Upper lobe of left lung (tissue), 4 donors: ENCODE measurements around the gene SHISA6.

Experiments used
- CTCF ChIP-seq, 6 experiments: fragments of 450-650 bp in 4 of 6; fragments of 200-600 bp in 2 of 6; sonication (generic) in 2 of 6; IDR thresholded peaks; one replicate each; pipeline ENCODE4 v1.5.1; 2016 to 2019; ENCODE audit warnings: antibody characterized with exemption in 6 of 6
- EP300 ChIP-seq, 4 donors: sonication (generic); formaldehyde crosslinking; IDR thresholded peaks; one replicate each; pipeline ENCODE4 v1.5.1; 2017; ENCODE audit warnings: antibody characterized with exemption in 4 of 4, control low read depth in 2 of 4
- POLR2A ChIP-seq, 4 donors: fragments of 450-650 bp; IDR thresholded peaks; one replicate each; pipeline ENCODE4 v1.5.1; 2016 to 2017; ENCODE audit warnings: antibody characterized with exemption in 4 of 4, mild to moderate bottlenecking in 2 of 4

GRCh38 chr17:11300201-11300600 lies 59.2 kb downstream of the SHISA6 start:
- TF ChIP-seq POLR2A (IDR thresholded peaks at IDR 0.05) (no peak), CTCF (IDR thresholded peaks at IDR 0.05) (no peak), EP300 (IDR thresholded peaks at IDR 0.05) (no peak)
